Activated CD4-positive, CD25-positive, alpha-beta regulatory T cell treated with anti-CD3 and anti-CD28 coated beads, Interleukin-2, amount 50 U/mL, for 16 hours (primary cell): ENCODE measurements around the gene PLTP.

Source experiments
- DNase-seq: peaks from one replicate; pipeline ENCODE4 v3.0.0-alpha.2; 2020; ENCODE audit warnings: low read depth, low spot score

PLTP gene

DNA sequence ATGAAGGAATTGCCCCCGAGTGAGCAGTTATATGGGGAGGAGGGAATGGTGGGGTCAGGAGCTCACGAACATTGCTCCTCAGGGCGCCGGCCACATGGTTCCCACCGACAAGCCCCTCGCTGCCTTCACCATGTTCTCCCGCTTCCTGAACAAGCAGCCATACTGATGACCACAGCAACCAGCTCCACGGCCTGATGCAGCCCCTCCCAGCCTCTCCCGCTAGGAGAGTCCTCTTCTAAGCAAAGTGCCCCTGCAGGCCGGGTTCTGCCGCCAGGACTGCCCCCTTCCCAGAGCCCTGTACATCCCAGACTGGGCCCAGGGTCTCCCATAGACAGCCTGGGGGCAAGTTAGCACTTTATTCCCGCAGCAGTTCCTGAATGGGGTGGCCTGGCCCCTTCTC lies 13.7 kb downstream of the PLTP start:
- DNase-seq = no peak

DNA sequence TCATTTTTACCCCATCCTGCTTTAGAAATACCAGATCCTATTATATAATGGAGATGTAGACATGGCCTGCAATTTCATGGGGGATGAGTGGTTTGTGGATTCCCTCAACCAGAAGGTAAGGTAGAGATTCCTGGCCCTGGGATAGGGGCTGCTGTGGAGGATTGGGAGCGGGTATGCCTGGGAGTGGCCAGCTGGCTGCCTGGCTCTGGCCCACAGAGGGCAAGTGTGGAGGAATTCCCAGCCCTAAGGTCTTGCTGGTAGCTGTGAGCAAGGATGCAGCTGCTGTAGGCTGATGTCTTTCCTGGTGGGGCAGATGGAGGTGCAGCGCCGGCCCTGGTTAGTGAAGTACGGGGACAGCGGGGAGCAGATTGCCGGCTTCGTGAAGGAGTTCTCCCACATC lies 14.3 kb downstream of the PLTP start:
- no peak for DNase-seq

GRCh38 chr20:45897289-45897688 lies 14.7 kb downstream of the PLTP start:
- DNase-seq = no peak

GRCh38 chr20:45896641-45897161 lies 15.3 kb downstream of the PLTP start:
- DNase-seq = no peak

DNA sequence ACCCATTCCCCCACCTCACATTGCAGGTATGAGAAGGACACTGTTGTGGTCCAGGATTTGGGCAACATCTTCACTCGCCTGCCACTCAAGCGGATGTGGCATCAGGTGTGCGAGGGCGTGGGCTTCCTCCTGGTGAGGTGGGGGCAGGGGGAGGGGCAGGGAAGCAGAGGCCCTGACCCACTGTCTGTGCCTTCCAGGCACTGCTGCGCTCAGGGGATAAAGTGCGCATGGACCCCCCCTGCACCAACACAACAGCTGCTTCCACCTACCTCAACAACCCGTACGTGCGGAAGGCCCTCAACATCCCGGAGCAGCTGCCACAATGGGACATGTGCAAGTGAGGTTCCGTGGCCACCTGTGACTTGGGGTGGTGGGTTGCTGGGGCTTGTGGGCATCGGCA lies 17.2 kb downstream of the PLTP start:
- no peak for DNase-seq

- DNase-seq = no peak
These were observed 18.1 kb downstream of the PLTP start for GRCh38 chr20:45893831-45894230.

GRCh38 chr20:45892828-45893500 lies 19.0 kb downstream of the PLTP start:
- no peak for DNase-seq

DNA sequence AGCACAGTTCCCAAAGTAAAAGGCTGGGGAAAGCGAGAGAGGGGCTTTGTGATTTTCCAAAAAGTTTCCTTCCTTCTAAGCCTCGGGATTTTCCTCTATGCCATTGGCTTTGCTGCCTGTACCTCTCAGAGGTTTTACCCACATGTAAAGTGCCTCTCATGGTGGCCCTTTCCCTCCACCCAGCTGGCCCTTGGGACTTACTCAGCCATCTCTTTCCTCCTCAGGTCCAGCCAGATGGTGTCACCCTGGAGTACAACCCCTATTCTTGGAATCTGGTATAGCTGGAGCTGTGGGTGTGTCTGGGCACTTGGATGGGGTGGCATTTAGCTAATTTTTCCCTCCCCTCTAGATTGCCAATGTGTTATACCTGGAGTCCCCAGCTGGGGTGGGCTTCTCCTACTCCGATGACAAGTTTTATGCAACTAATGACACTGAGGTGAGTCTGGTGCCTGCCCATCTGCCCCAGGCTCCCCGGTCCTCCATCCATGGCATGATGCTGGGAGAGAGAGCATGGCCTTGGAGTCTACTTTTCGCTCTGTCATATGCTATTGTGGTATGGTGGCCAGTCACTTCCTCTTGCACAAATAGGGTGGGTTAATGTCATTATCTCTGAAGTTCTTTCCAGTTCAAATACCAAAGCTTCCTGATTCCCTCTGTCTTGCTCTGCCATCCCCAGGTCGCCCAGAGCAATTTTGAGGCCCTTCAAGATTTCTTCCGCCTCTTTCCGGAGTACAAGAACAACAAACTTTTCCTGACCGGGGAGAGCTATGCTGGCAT lies 19.7 kb downstream of the PLTP start:
- DNase-seq = no peak

DNA sequence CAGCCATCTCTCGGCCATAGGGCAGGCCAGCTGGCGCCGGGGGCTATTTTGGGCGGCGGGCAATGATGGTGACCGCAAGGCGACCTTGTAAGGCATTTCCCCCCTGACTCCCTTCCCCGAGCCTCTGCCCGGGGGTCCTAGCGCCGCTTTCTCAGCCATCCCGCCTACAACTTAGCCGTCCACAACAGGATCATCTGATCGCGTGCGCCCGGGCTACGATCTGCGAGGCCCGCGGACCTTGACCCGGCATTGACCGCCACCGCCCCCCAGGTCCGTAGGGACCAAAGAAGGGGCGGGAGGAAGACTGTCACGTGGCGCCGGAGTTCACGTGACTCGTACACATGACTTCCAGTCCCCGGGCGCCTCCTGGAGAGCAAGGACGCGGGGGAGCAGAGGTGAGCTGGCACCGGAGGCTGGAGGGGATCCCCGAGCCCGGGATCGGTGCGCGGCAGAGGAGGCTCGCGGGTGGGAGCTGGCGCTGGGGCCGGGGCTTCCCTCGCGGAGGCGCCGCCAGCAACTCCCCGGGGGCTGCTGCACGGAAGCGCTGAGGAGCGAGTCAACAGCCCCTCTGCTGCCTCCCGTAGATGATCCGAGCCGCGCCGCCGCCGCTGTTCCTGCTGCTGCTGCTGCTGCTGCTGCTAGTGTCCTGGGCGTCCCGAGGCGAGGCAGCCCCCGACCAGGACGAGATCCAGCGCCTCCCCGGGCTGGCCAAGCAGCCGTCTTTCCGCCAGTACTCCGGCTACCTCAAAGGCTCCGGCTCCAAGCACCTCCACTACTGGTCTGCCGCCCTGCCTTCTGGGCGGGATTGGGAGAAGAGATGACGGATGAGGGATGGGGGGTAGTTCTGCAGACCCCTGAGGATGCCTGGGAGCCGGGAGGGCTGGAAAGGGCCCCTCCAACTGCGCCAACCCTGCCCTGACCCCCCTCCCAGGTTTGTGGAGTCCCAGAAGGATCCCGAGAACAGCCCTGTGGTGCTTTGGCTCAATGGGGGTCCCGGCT lies 20.7 kb downstream of the PLTP start, which contains the start of the genes CTSA and NEURL2:
Gene CTSA, plus strand, starts transcription at position 351 of the 999 bp plus-strand sequence. Its CDS starts 234 bp downstream, at position 585.
Gene NEURL2, minus strand, starts transcription at position 224 of the 999 bp plus-strand sequence. Its CDS starts 217 bp downstream, at position 7.
- DNase-seq = peak; percentile 65

DNA sequence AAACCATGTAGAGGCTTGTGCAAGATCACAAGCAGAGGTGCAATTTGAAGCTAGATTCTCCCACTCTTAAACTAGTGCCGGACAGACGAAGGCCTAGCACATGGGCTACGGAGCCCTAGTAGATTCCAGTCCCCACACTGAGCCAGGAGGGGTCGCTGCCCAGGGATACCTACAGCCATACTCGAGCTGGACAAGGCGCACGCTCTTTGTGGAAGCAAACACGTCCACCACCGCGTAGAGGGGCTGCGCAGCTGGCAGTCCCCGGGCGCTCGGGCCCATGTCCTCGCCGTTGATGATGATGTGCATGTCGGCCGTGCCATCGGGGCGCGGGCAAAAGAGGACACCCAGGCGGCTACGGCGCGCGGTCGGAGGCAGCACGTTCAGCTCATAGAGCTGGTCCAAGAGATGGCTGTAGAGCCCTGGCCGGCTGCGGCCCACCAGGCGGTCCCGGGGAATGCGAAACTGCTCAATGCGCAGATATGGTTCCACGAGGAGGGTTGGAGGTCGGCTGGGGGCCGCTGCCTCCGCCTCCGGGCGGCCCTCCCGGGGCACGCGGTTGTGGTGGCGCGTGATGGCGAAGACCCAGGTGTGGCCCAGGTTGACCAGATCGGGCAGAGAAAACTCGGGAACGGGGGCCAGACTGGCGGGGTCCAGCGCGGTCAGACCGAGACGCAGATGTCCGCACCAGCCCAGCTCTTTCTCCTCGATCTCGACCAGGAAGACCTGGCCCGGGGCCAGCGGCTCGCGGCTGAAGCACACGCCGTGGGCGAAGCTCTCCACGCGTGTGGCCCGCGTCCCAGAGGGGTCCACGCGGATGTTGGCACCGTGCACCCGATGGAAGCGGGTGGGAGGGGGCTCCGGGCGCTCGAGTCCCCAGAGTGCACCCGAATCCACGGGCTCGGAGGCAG lies 21.6 kb downstream of the PLTP start:
- no peak for DNase-seq

DNA sequence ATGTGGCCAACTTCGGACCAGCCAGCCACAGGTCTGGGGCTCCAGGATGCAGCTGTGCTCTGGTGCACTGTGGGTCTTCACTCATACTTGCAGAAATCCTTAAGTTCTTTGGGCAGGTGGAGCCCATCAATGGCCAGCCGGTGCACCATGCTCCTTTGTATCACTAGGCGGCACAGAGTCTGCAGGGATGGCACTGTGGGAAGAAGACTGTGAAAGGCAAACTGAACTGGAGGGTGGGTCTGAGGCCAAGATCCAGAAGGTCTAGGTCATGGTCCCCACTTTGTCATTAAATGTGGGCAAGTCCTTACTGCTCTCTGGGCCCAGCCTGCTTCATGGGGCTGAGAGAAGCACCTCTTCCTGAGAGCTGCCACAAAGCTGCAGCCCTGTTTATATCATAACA lies 23.3 kb downstream of the PLTP start:
- DNase-seq = no peak

GRCh38 chr20:45887346-45887715 lies 24.6 kb downstream of the PLTP start, which contains the start of gene SPATA25:
SPATA25 (minus strand) TSS chr20:45887622; CDS start chr20:45887590, 32 bp downstream.
- no peak for DNase-seq

GRCh38 chr20:45886590-45887345 lies 25.2 kb downstream of the PLTP start:
- no peak for DNase-seq

DNA sequence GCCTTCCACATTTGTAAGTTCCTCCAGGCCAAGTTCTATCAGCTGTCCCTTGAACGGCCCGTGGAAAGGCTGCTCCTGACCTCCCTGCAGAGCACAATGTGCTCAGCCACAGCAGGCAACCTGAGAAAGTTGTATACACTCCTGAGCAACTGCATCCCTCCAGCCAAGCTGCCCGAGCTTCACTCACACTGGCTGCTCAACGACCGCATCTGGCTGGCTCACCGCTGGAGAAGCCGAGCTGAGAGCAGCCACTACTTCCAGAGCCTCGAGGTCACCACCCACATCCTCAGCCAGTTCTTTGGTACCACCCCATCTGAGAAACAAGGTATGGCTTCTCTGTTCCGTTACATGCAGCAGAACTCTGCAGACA lies 28.9 kb downstream of the PLTP start:
- no peak for DNase-seq

GRCh38 chr20:45882469-45883099 lies 29.4 kb downstream of the PLTP start:
- no peak for DNase-seq

GRCh38 chr20:45880988-45881788 lies 30.8 kb downstream of the PLTP start, which contains the start of gene ZSWIM1:
ZSWIM1 (plus strand) TSS chr20:45881227; CDS start chr20:45882593, 1,366 bp downstream.
- DNase-seq = peak; percentile 98

- DNase-seq = no peak
These were observed 33.7 kb downstream of the PLTP start for GRCh38 chr20:45878076-45878761.

DNA sequence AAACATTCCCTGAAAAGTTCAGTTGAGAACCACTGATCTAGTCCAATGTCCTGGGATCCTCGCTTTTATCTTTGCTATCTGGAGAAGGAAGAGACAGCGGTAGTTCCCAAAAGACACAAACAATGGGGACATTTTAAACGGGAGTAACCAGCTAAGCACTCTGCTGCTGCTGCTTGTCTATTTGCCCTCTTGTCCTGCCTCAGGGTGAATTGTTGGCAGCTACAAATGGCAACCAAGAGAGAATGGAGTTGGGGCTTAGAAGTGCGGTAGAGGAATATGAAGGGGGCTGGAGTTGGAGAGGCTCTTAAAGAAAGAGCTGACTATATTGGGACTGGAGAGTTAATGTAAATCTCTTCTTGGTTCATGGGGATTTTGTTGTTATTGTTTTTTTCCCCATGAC lies 37.4 kb downstream of the PLTP start:
- DNase-seq = no peak
